ENCODE data around the gene SLC39A11.

DNA sequence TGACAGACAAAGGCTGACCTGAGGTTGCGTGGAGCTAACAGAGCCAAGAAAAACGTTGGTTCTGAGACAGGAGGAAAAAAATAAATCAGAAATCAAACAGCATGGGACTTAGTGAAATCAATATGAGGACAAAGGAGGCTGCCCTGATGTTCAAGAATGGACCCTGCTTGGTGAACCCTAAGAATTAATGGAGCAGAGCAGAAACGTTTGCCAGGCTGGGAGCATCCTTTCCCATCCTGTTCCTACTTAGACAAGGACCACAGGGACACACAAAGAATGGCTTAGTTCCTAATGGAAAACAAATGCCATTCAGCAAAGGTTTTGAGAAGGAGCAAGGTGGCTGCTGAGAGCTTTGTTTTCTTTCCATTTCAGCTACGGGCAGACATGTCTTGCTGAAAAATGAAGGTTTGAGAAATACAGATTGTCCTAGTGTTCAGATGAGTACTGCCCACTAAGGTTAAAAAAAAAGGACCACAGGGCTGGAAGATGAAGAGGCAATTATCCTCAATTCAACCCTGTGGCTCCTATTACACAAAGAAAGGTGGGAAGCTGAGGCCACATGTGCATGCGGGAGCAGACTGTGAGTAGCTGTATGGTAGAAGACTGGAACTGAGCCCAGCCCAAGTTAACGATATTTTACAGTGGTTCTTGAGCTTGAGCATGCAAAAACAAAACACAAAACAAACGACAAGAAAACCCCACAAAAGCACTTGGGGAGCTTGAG is 230.1 kb downstream of the SLC39A11 start:
- TF ChIP-seq ARNT (IDR thresholded peaks at IDR 0.05) = no peak
- no peak for TF ChIP-seq TARDBP (IDR thresholded peaks at IDR 0.05)
- TF ChIP-seq BHLHE40 (IDR thresholded peaks at IDR 0.05; ENCODE audit: borderline replicate concordance) = no peak
- TF ChIP-seq FOXM1 (IDR thresholded peaks at IDR 0.05; ENCODE audit: borderline replicate concordance) = no peak
- TF ChIP-seq, protein P1, sequence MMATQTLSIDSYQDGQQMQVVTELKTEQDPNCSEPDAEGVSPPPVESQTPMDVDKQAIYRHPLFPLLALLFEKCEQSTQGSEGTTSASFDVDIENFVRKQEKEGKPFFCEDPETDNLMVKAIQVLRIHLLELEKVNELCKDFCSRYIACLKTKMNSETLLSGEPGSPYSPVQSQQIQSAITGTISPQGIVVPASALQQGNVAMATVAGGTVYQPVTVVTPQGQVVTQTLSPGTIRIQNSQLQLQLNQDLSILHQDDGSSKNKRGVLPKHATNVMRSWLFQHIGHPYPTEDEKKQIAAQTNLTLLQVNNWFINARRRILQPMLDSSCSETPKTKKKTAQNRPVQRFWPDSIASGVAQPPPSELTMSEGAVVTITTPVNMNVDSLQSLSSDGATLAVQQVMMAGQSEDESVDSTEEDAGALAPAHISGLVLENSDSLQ (IDR thresholded peaks at IDR 0.05) = no peak
- TF ChIP-seq FOXK2 (IDR thresholded peaks at IDR 0.05) = no peak
- TF ChIP-seq L3MBTL2 (conservative IDR thresholded peaks at IDR 0.05) = no peak
- TF ChIP-seq LEF1 (IDR thresholded peaks at IDR 0.05; ENCODE audit: borderline replicate concordance) = no peak
- no peak for TF ChIP-seq ELF4 (IDR thresholded peaks at IDR 0.05)
